ENCODE data around the gene IFNAR1. TPM values are rescaled to one million over a fixed set of nuclear protein-coding genes. Genes with fewer than 3 reads are reported as not detected.

The IFNAR1 gene
- total and polyA plus RNA-seq, 2 of the 4 experiments (the other 2 are of a cell fraction), result 7.8 to 9.9 TPM

DNA sequence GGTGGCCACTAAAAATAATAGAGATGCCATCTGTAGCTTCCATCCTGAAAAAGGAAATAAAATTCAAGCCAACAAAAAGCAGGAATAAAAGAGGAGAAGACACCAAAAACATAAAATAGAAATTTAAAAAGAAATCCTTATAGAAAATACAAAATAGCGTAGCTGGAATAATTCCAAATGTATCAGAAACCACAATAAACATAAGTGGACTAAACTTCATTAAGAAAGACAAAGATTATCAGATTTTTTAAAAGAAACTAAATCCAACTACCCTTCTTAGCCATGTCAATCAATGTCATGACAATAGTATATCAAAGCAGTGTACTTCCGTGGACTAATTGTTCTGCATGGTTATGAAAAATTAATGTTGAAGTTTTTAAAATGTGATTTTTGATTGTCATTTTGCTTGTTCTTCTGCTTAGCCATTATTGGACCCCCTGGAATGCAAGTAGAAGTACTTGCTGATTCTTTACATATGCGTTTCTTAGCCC lies 45.4 kb upstream of the IFNAR1 start:
- no peak for TF ChIP-seq FOS (IDR thresholded peaks at IDR 0.05; ENCODE audit: low read depth, low read length)
- ChIA-PET CTCF (no interaction called here), POLR2A (ENCODE audit: unreplicated experiment) (interaction anchor here (1.1 kb wide), 1 partner anchor 13 kb away, joined by 4 read pairs; the partner anchor contains the start of gene IL10RB)
- ATAC-seq (ENCODE audit: low read depth) (no peak), DNase-seq (no peak)
- H2AK5ac ChIP-seq (ENCODE audit: low read depth, low read length), result no peak overlapping the region
- BruUV-seq (replicated peaks), result no TSS peak
- H3K4me1 ChIP-seq (ENCODE audit: control insufficient read depth, insufficient read depth, low read length), result no peaks in the 10 kb centered on the region
- no peak overlapping the region for H3K4me3 ChIP-seq (ENCODE audit: insufficient read depth, low read depth, low read length)
- H3K4me2 ChIP-seq (ENCODE audit: low read depth, low read length), result no peak overlapping the region
- no peak overlapping the region for H4K8ac ChIP-seq (ENCODE audit: low read depth in 2 of 2, low read length in 2 of 2)
- intact Hi-C loops (cut with micrococcal nuclease), result no loop called here
- H3K9ac ChIP-seq (ENCODE audit: low read depth, low read length), result no peak overlapping the region
- no peak overlapping the region for H4K91ac ChIP-seq (ENCODE audit: insufficient read depth, low read depth, low read length)
- no peak overlapping the region for H2BK5ac ChIP-seq (ENCODE audit: low read depth, low read length, poor library complexity, severe bottlenecking)
- H3K18ac ChIP-seq (ENCODE audit: low read depth, low read length), result no peak overlapping the region
- H3K79me1 ChIP-seq (ENCODE audit: low read depth in 1 of 2, low read length in 2 of 2), result no peaks in the 10 kb centered on the region
- dilution Hi-C loops (cut with HindIII; ENCODE audit: low sequenced_read_pairs, unreplicated experiment), result no loop called here
- H2BK20ac ChIP-seq (ENCODE audit: low read depth, low read length), result no peak overlapping the region
- WGBS, 2 experiments (ENCODE audit: extremely low coverage in 2 of 2, insufficient read length in 1 of 2), result 100% methylated on average over 1 of the region's 3 CpGs; no CpG with 5 or more reads in 1 of the 2 experiments
- no peak overlapping the region for H4K5ac ChIP-seq (ENCODE audit: low read depth, low read length)
- H2AFZ ChIP-seq (replicated peaks; ENCODE audit: low read length, poor library complexity), result no peak overlapping the region
- no peak overlapping the region for H3K27ac ChIP-seq (ENCODE audit: insufficient read depth, low read length)
- H3K56ac ChIP-seq (ENCODE audit: extremely low read depth, insufficient read depth, low read length), result no peak overlapping the region
- no peak overlapping the region for H3K14ac ChIP-seq (replicated peaks; ENCODE audit: low read depth, low read length)
- H3K27me3 ChIP-seq (ENCODE audit: control insufficient read depth, insufficient read depth, low read length), result no peaks in the 10 kb centered on the region
- no peak overlapping the region for H2BK120ac ChIP-seq (ENCODE audit: low read depth, low read length)
- H3K23ac ChIP-seq (ENCODE audit: low read depth, low read length), result no peak overlapping the region
- no peak overlapping the region for H2AK9ac ChIP-seq (replicated peaks; ENCODE audit: low read depth, low read length, poor library complexity)
- no peaks in the 10 kb centered on the region for H4K20me1 ChIP-seq (ENCODE audit: insufficient read depth, low read length)
- no peak overlapping the region for H3K4ac ChIP-seq (ENCODE audit: low read depth, low read length)
- H2BK15ac ChIP-seq (ENCODE audit: low read depth, low read length), result no peak overlapping the region
- peaks cover 5% of the 10 kb centered on the region for H3K9me3 ChIP-seq (ENCODE audit: control insufficient read depth, insufficient read depth, low read length)
- peaks cover 22% of the 10 kb centered on the region for H3K36me3 ChIP-seq (ENCODE audit: control insufficient read depth, insufficient read depth, low read length)
- peaks cover 3% of the 10 kb centered on the region; the same call in 1 of the 2 replicates for H3K9me1 ChIP-seq (ENCODE audit: insufficient read depth, low read length)
- in situ Hi-C loops (cut with MboI; ENCODE audit: low sequenced_read_pairs), result no loop called here

Data from IMR-90 (cell line).